MG63 (cell line): ENCODE data around the gene CFAP97. TPM values are rescaled to one million over a fixed set of nuclear protein-coding genes. Genes with fewer than 3 reads are reported as not detected.

Experiments used
- DNase-seq: peaks from one replicate; pipeline ENCODE4 v3.0.0-alpha.2; 2020
- H3K27me3 ChIP-seq: fragments of 250-450 bp; sonication (Bioruptor Pico); 2 replicates; pipeline ENCODE4 v1.5.1; 2020; ENCODE audit warnings: mild to moderate bottlenecking, moderate library complexity
- H3K36me3 ChIP-seq: fragments of 250-450 bp; sonication (Bioruptor Pico); 2 replicates; pipeline ENCODE4 v1.5.1; 2020; ENCODE audit warnings: mild to moderate bottlenecking, moderate library complexity
- H3K4me3 ChIP-seq: fragments of 250-450 bp; sonication (Bioruptor Pico); 2 replicates; pipeline ENCODE4 v1.5.1; 2020; ENCODE audit warnings: mild to moderate bottlenecking, moderate library complexity
- H3K9me3 ChIP-seq: fragments of 250-450 bp; sonication (Bioruptor Pico); 2 replicates; pipeline ENCODE4 v1.5.1; 2020; ENCODE audit warnings: mild to moderate bottlenecking, moderate library complexity
- total RNA-seq: library from RNA; depleted of rRNA; stranded (reverse); fragments of >200 nt; shearing (Covaris generic); gene quantifications from 2 replicates; pipeline ENCODE4 v1.2.3, GENCODE V29; 2014; ENCODE audit warnings: low replicate concordance; rRNA removed

The CFAP97 gene
- total RNA-seq, 1 experiment from 2014 or later: 15.0 TPM

- no peaks in the 10 kb centered on the region for H3K9me3 ChIP-seq
- no peaks in the 10 kb centered on the region for H3K36me3 ChIP-seq
- DNase-seq: peak; percentile 76
- no peaks in the 10 kb centered on the region for H3K27me3 ChIP-seq
- H3K4me3 ChIP-seq: no peak overlapping the region
Observed at GRCh38 chr4:185112104-185112503, 91.7 kb downstream of the CFAP97 start.

DNA sequence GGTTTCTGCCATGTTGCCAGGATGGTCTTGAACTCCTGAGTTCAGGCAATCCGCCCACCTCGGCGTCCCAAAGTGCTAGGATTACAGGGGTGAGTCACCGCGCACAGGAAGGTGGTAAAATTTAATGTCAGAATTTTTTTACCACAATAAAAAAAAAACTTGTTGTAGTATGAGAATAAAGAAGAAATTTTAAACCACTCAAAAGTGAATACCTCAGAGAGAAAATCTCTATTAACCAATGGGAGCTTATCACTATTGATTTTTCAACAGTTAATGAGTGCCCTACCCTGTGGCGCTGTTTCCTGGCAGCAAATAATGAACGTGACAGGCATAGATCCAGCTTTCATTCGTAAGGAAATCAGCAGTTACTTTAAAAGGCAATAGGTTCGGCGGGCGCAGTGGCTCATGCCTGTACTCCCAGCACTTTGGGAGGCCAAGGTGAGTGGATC, 93.4 kb downstream of the CFAP97 start:
- DNase-seq: peak; percentile 42
- H3K4me3 ChIP-seq: no peak overlapping the region

GRCh38 chr4:185109736-185110135, 94.1 kb downstream of the CFAP97 start:
- H3K4me3 ChIP-seq: no peak overlapping the region
- no peak for DNase-seq
- H3K36me3 ChIP-seq: no peaks in the 10 kb centered on the region
- H3K9me3 ChIP-seq: no peaks in the 10 kb centered on the region
- H3K27me3 ChIP-seq: no peaks in the 10 kb centered on the region

More for the DNA sequence above, 93.4 kb downstream of the CFAP97 start:
- Histone ChIP-seq H3K27me3 (no peaks in the 10 kb centered on the region), H3K9me3 (no peaks in the 10 kb centered on the region), H3K36me3 (no peaks in the 10 kb centered on the region)

Other genes starting within 250 kb of the CFAP97 start
- gene HELT, start 185.5 kb downstream of the CFAP97 start, total RNA-seq: not detected in 2 replicates
- 6.3 and 13.7 TPM in 2 replicates for gene SLC25A4, start 60.7 kb downstream of the CFAP97 start, total RNA-seq
- 8.2 and 9.0 TPM in 2 replicates for gene SNX25, start 5.6 kb upstream of the CFAP97 start, total RNA-seq
- gene LRP2BP, start 191.9 kb upstream of the CFAP97 start, total RNA-seq: 0.43 TPM in 1 of 2 replicates, not detected in the other
- 1.2 and 1.7 TPM in 2 replicates for gene ANKRD37, start 192.8 kb upstream of the CFAP97 start, total RNA-seq
- gene UFSP2, start 222.0 kb upstream of the CFAP97 start, total RNA-seq: 12.2 and 19.9 TPM in 2 replicates